A549 (cell line): Measurements from ENCODE around the gene SOX10. TPM values are rescaled to one million over a fixed set of nuclear protein-coding genes. Genes with fewer than 3 reads are reported as not detected.

Source experiments
- ATAC-seq, 2 experiments: fragments of 200-7000 bp in 1 of 2; fragments of >200 bp in 1 of 2; cut with Nextera tagmentation in 1 of 2; cut with Tn5 transposase in 1 of 2; 3 replicates each; pipeline versions ENCODE4 v1.8.0 to v1.9.1; 2018 to 2020; ENCODE audit warnings: mild to moderate bottlenecking in 1 of 2, moderate library complexity in 1 of 2
- CTCF ChIA-PET: fragments of 300-600 bp; sonication (Branson Sonifier 250); formaldehyde crosslinking; extraction: SDS; loops from one replicate; lab custom pipeline; 2021; ENCODE audit warnings: antibody characterized with exemption, inconsistent platforms; lab: Yijun Ruan, JAX
- POLR2A ChIA-PET: fragments of 350-600 bp; formaldehyde crosslinking; extraction: SDS; loops from one replicate; lab custom pipeline; 2021; ENCODE audit warnings: antibody characterized with exemption, inconsistent platforms; lab: Yijun Ruan, JAX
- DNase-seq, 2 experiments: peaks; one replicate each; pipeline versions ENCODE4 v3.0.0 to v3.0.0-alpha.2; 2011 to 2016; ENCODE audit warnings: low read depth in 1 of 2, low spot score in 1 of 2
- FAIRE-seq: peaks from 2 replicates; lab custom pipeline; 2011; peaks lifted over from hg19 to GRCh38; lab: Jason Lieb, UNC
- H3K27ac ChIP-seq, 2 experiments: fragments of >200 bp; sonication (Bioruptor Twin); formaldehyde crosslinking; 3 replicates each; pipeline ENCODE4 v1.5.1; 2016 to 2017
- H3K4me1 ChIP-seq: fragments of >200 bp; sonication (Bioruptor Twin); formaldehyde crosslinking; 3 replicates; pipeline ENCODE4 v1.6.1; 2016
- H3K4me2 ChIP-seq: fragments of >200 bp; sonication (Bioruptor Twin); formaldehyde crosslinking; 3 replicates; pipeline ENCODE4 v1.6.1; 2016
- H3K4me3 ChIP-seq: fragments of >200 bp; sonication (Bioruptor Twin); formaldehyde crosslinking; 3 replicates; pipeline ENCODE4 v1.5.1; 2016
- H3K9me3 ChIP-seq: fragments of >200 bp; sonication (Bioruptor Twin); formaldehyde crosslinking; 3 replicates; pipeline ENCODE4 v1.6.1; 2016
- BHLHE40 ChIP-seq: IDR thresholded peaks from 2 replicates; pipeline ENCODE4 v1.6.1; 2012; ENCODE audit warnings: low read depth, low read length, inconsistent platforms
- CBX2 ChIP-seq: fragments of 200-600 bp; sonication (generic); IDR thresholded peaks from 2 replicates; pipeline ENCODE4 v1.6.1; 2016; ENCODE audit warnings: low read depth, mild to moderate bottlenecking, borderline replicate concordance
- EHF ChIP-seq: fragments of 250-450 bp; sonication (Bioruptor Pico); IDR thresholded peaks from 2 replicates; pipeline ENCODE4 v1.5.0; 2020; ENCODE audit warnings: mild to moderate bottlenecking
- GATA3 ChIP-seq: IDR thresholded peaks from 2 replicates; pipeline ENCODE4 v1.6.1; 2012; ENCODE audit warnings: borderline replicate concordance
- JUNB ChIP-seq: fragments of >200 bp; sonication (Bioruptor Twin); formaldehyde crosslinking; IDR thresholded peaks from 2 replicates; pipeline ENCODE4 v1.6.1; 2016
- MAFK ChIP-seq: fragments of 450-650 bp; IDR thresholded peaks from 2 replicates; pipeline ENCODE4 v1.6.1; 2014; ENCODE audit not compliant: partially characterized antibody
- MAZ ChIP-seq: fragments of 150-350 bp; IDR thresholded peaks from 2 replicates; pipeline ENCODE4 v1.6.1; 2014; ENCODE audit warnings: antibody characterized with exemption, low read depth, low read length, borderline replicate concordance
- MYC ChIP-seq: IDR thresholded peaks from 2 replicates; pipeline ENCODE4 v1.6.1; 2012; ENCODE audit warnings: mild to moderate bottlenecking, inconsistent platforms, low read length, improper control_type of control experiment, borderline replicate concordance
- RARB ChIP-seq: fragments of 250-450 bp; sonication (Bioruptor Pico); IDR thresholded peaks from 2 replicates; pipeline ENCODE4 v1.8.0; 2021; ENCODE audit warnings: mild to moderate bottlenecking, moderate library complexity
- RNF2 ChIP-seq: fragments of 200-600 bp; sonication (generic); IDR thresholded peaks from 2 replicates; pipeline ENCODE4 v1.6.1; 2016; ENCODE audit warnings: low read depth, mild to moderate bottlenecking, antibody characterized with exemption, moderate library complexity, borderline replicate concordance
- SMC3 ChIP-seq: fragments of >200 bp; sonication (Bioruptor Twin); formaldehyde crosslinking; IDR thresholded peaks from 3 replicates; pipeline ENCODE4 v1.6.1; 2018; ENCODE audit warnings: inconsistent platforms
- ZFP36 ChIP-seq: fragments of 450-650 bp; IDR thresholded peaks from 2 replicates; pipeline ENCODE4 v1.6.1; 2014; ENCODE audit warnings: borderline replicate concordance; ENCODE audit not compliant: partially characterized antibody
- ZSCAN20 ChIP-seq: fragments of 250-450 bp; sonication (Bioruptor Pico); IDR thresholded peaks from 2 replicates; pipeline ENCODE4 v1.8.0; 2022; ENCODE audit warnings: mild to moderate bottlenecking, moderate library complexity
- WGBS: methylation state at CpG from one replicate; pipeline ENCODE4 v1.1.6; 2017; ENCODE audit errors: missing lambda C conversion rate; 5-methylcytosine and 5-hydroxymethylcytosine counted together
- polyA plus RNA-seq, 4 experiments: library from polyadenylated mRNA; depleted of rRNA in 3 of 4; stranded (reverse); fragments of >200 nt; fragmentation: RNase III in 1 of 4; extraction: RNeasy Plus Mini Kit Qiagen cat#74134 plus additional on column Dnase treatment in 1 of 4; gene quantifications; 2 replicates in 3 of 4; 3 replicates in 1 of 4; pipeline ENCODE4 v1.2.3, GENCODE V29; 2011 to 2017
- TF ChIP-seq, protein P1 (sequence below): fragments of 200-600 bp; sonication (generic); IDR thresholded peaks from 2 replicates; pipeline ENCODE4 v1.6.1; 2016; ENCODE audit warnings: antibody characterized with exemption, mild to moderate bottlenecking, moderate library complexity

The SOX10 gene
- polyA plus RNA-seq, 2 of the 4 experiments (the other 2 are of a cell fraction): not detected

DNA sequence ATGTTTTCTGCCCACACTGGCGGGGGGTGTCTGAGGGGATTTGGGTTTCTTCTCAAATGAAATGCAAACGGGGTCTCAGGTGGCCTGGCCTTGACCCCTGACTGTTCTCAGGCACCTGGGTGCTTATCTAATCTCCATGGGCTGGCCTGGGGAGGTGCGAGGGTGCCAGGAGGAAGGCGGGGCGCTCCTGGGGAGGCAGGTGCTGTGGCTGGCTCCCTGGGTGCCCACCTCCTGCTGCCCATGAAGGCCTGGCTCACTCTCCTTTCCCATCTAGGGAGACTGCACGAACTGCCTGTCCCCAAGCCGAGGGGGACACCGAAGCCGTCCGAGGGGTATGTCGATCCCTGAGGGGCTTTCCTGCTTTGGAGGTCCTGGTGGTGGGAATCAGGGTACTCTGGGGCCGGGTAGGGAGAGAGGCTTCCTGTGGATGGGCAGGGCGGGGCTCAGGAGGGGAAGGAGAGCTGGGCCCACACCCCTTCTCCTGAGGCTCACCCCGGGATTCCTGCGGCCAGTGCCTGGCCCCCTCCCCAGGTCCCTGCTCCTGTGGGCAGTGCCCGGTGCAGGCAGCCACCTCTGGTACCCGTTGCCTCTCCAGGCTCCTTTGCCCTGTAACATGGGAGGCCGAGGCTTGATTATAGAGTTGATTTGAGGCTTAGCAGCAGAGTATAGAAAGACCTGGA, 59.8 kb downstream of the SOX10 start (continued):
- TF ChIP-seq MAZ (no peak), GATA3 (no peak)

GRCh38 chr22:37923927-37924326, 60.4 kb downstream of the SOX10 start:
- ATAC-seq (no peak), FAIRE-seq (no peak), DNase-seq (no peak)
- TF ChIP-seq JUNB: no peak
- TF ChIP-seq, protein P1, sequence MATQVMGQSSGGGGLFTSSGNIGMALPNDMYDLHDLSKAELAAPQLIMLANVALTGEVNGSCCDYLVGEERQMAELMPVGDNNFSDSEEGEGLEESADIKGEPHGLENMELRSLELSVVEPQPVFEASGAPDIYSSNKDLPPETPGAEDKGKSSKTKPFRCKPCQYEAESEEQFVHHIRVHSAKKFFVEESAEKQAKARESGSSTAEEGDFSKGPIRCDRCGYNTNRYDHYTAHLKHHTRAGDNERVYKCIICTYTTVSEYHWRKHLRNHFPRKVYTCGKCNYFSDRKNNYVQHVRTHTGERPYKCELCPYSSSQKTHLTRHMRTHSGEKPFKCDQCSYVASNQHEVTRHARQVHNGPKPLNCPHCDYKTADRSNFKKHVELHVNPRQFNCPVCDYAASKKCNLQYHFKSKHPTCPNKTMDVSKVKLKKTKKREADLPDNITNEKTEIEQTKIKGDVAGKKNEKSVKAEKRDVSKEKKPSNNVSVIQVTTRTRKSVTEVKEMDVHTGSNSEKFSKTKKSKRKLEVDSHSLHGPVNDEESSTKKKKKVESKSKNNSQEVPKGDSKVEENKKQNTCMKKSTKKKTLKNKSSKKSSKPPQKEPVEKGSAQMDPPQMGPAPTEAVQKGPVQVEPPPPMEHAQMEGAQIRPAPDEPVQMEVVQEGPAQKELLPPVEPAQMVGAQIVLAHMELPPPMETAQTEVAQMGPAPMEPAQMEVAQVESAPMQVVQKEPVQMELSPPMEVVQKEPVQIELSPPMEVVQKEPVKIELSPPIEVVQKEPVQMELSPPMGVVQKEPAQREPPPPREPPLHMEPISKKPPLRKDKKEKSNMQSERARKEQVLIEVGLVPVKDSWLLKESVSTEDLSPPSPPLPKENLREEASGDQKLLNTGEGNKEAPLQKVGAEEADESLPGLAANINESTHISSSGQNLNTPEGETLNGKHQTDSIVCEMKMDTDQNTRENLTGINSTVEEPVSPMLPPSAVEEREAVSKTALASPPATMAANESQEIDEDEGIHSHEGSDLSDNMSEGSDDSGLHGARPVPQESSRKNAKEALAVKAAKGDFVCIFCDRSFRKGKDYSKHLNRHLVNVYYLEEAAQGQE: no peak
- no peak for TF ChIP-seq EHF (CRISPR knock-in tag)
- no peak for TF ChIP-seq RNF2
- TF ChIP-seq RARB (CRISPR knock-in tag): no peak
- no peak for TF ChIP-seq MYC
- TF ChIP-seq ZSCAN20 (CRISPR knock-in tag): no peak
- no peak for TF ChIP-seq MAFK
- TF ChIP-seq SMC3: no peak
- TF ChIP-seq CBX2: no peak
- no peak for TF ChIP-seq BHLHE40
- no peak for TF ChIP-seq ZFP36
- no peak overlapping the region for H3K4me2 ChIP-seq
- no peaks in the 10 kb centered on the region for H3K9me3 ChIP-seq
- POLR2A ChIA-PET: no interaction called here
- CTCF ChIA-PET: interaction anchor here (1.0 kb wide), 2 partner anchors 9 to 19 kb away, joined by 3 read pairs; no protein-coding TSS in a partner anchor
- H3K4me3 ChIP-seq: no peak overlapping the region
- H3K27ac ChIP-seq: no peak overlapping the region
- 100% methylated on average over 2 of the region's 4 CpGs for WGBS
- H3K4me1 ChIP-seq: no peaks in the 10 kb centered on the region

Other genes with a start within 250 kb of the SOX10 start
- 1.2 and 1.3 TPM in 2 replicates for gene GCAT, start 176.6 kb downstream of the SOX10 start, polyA plus RNA-seq (2011; rRNA removed)
- gene GCAT, start 176.6 kb downstream of the SOX10 start, polyA plus RNA-seq (2017; fragmentation: RNase III; extraction: RNeasy Plus Mini Kit Qiagen cat#74134 plus additional on column Dnase treatment): 2.1 to 3.1 TPM (median 2.6 TPM) in 3 replicates
- gene GALR3, start 161.2 kb downstream of the SOX10 start, polyA plus RNA-seq (2011; rRNA removed): not detected in 2 replicates
- gene GALR3, start 161.2 kb downstream of the SOX10 start, polyA plus RNA-seq (2017; fragmentation: RNase III; extraction: RNeasy Plus Mini Kit Qiagen cat#74134 plus additional on column Dnase treatment): not detected in 3 replicates
- gene ANKRD54, start 140.2 kb downstream of the SOX10 start, polyA plus RNA-seq (2011; rRNA removed): 13.2 and 15.2 TPM in 2 replicates
- 19.3 to 21.8 TPM (median 21.1 TPM) in 3 replicates for gene ANKRD54, start 140.2 kb downstream of the SOX10 start, polyA plus RNA-seq (2017; fragmentation: RNase III; extraction: RNeasy Plus Mini Kit Qiagen cat#74134 plus additional on column Dnase treatment)
- 423 and 493 TPM in 2 replicates for gene EIF3L, start 135.1 kb downstream of the SOX10 start, polyA plus RNA-seq (2011; rRNA removed)
- gene EIF3L, start 135.1 kb downstream of the SOX10 start, polyA plus RNA-seq (2017; fragmentation: RNase III; extraction: RNeasy Plus Mini Kit Qiagen cat#74134 plus additional on column Dnase treatment): 212 to 222 TPM (median 218 TPM) in 3 replicates
- gene MICALL1, start 78.3 kb downstream of the SOX10 start, polyA plus RNA-seq (2011; rRNA removed): 10.4 and 11.1 TPM in 2 replicates
- 16.1 to 19.0 TPM (median 18.6 TPM) in 3 replicates for gene MICALL1, start 78.3 kb downstream of the SOX10 start, polyA plus RNA-seq (2017; fragmentation: RNase III; extraction: RNeasy Plus Mini Kit Qiagen cat#74134 plus additional on column Dnase treatment)
- 0.49 and 0.52 TPM in 2 replicates for gene C22orf23, start 31.0 kb downstream of the SOX10 start, polyA plus RNA-seq (2011; rRNA removed)
- 0.26 to 0.37 TPM (median 0.26 TPM) in 3 replicates for gene C22orf23, start 31.0 kb downstream of the SOX10 start, polyA plus RNA-seq (2017; fragmentation: RNase III; extraction: RNeasy Plus Mini Kit Qiagen cat#74134 plus additional on column Dnase treatment)
- gene POLR2F, start 30.9 kb downstream of the SOX10 start, polyA plus RNA-seq (2011; rRNA removed): 59.1 and 90.0 TPM in 2 replicates
- gene POLR2F, start 30.9 kb downstream of the SOX10 start, polyA plus RNA-seq (2017; fragmentation: RNase III; extraction: RNeasy Plus Mini Kit Qiagen cat#74134 plus additional on column Dnase treatment): 180 to 194 TPM (median 183 TPM) in 3 replicates
- gene PICK1, start 72.8 kb upstream of the SOX10 start, polyA plus RNA-seq (2011; rRNA removed): 12.9 and 17.8 TPM in 2 replicates
- 15.6 to 16.1 TPM (median 16.0 TPM) in 3 replicates for gene PICK1, start 72.8 kb upstream of the SOX10 start, polyA plus RNA-seq (2017; fragmentation: RNase III; extraction: RNeasy Plus Mini Kit Qiagen cat#74134 plus additional on column Dnase treatment)
- gene SLC16A8, start 99.6 kb upstream of the SOX10 start, polyA plus RNA-seq (2011; rRNA removed): not detected in 2 replicates
- gene SLC16A8, start 99.6 kb upstream of the SOX10 start, polyA plus RNA-seq (2017; fragmentation: RNase III; extraction: RNeasy Plus Mini Kit Qiagen cat#74134 plus additional on column Dnase treatment): not detected in 3 replicates
- 2.9 and 3.5 TPM in 2 replicates for gene BAIAP2L2, start 126.1 kb upstream of the SOX10 start, polyA plus RNA-seq (2011; rRNA removed)
- gene BAIAP2L2, start 126.1 kb upstream of the SOX10 start, polyA plus RNA-seq (2017; fragmentation: RNase III; extraction: RNeasy Plus Mini Kit Qiagen cat#74134 plus additional on column Dnase treatment): 4.3 to 4.7 TPM (median 4.5 TPM) in 3 replicates
- gene PLA2G6, start 197.3 kb upstream of the SOX10 start, polyA plus RNA-seq (2011; rRNA removed): 7.4 and 10.7 TPM in 2 replicates
- gene PLA2G6, start 197.3 kb upstream of the SOX10 start, polyA plus RNA-seq (2017; fragmentation: RNase III; extraction: RNeasy Plus Mini Kit Qiagen cat#74134 plus additional on column Dnase treatment): 5.5 to 7.8 TPM (median 7.6 TPM) in 3 replicates
- gene MAFF, start 217.4 kb upstream of the SOX10 start, polyA plus RNA-seq (2011; rRNA removed): 3.5 and 4.0 TPM in 2 replicates
- gene MAFF, start 217.4 kb upstream of the SOX10 start, polyA plus RNA-seq (2017; fragmentation: RNase III; extraction: RNeasy Plus Mini Kit Qiagen cat#74134 plus additional on column Dnase treatment): 3.1 to 3.9 TPM (median 3.2 TPM) in 3 replicates